NT2/D1 (cell line): ENCODE measurements around the gene MYOT.
"Not testable (repeated sequence)": the region's sequence is repeated elsewhere in the genome, so short reads cannot be mapped to it uniquely, and the experiment has no call there.

Experiments used
- DNase-seq: peaks from one replicate; pipeline ENCODE4 v3.0.0-alpha.2; 2011; ENCODE audit warnings: low read depth, low spot score
- H3K27me3 ChIP-seq: 2 replicates; pipeline ENCODE4 v1.6.0; 2011; ENCODE audit warnings: mild to moderate bottlenecking; ENCODE audit not compliant: insufficient read length, insufficient read depth
- H3K36me3 ChIP-seq: 2 replicates; pipeline ENCODE4 v1.6.1; 2011; ENCODE audit warnings: mild to moderate bottlenecking, low read length, mixed read lengths; ENCODE audit not compliant: insufficient read depth, insufficient read length
- H3K4me1 ChIP-seq: 2 replicates; pipeline ENCODE4 v1.5.1; 2011; ENCODE audit not compliant: insufficient read depth, insufficient read length
- H3K4me3 ChIP-seq: 2 replicates; pipeline ENCODE4 v1.5.1; 2011; ENCODE audit warnings: low read depth; ENCODE audit not compliant: insufficient read length
- H3K9ac ChIP-seq: 2 replicates; pipeline ENCODE4 v1.6.0; 2011; ENCODE audit warnings: low read depth; ENCODE audit not compliant: insufficient read length
- H3K9me3 ChIP-seq: 2 replicates; pipeline ENCODE4 v1.5.1; 2011; ENCODE audit warnings: mild to moderate bottlenecking, low read length; ENCODE audit not compliant: insufficient read depth
- SUZ12 ChIP-seq: IDR thresholded peaks from 2 replicates; pipeline ENCODE4 v1.6.1; 2011; ENCODE audit not compliant: insufficient read length, insufficient read depth; ENCODE audit errors: extremely low read depth
- YY1 ChIP-seq: IDR thresholded peaks from 2 replicates; pipeline ENCODE4 v1.6.1; 2011; ENCODE audit not compliant: insufficient read length, insufficient read depth
- ZNF274 ChIP-seq: IDR thresholded peaks from 2 replicates; pipeline ENCODE4 v1.6.1; 2011; ENCODE audit warnings: mild to moderate bottlenecking, low read depth, low read length

Gene MYOT

GRCh38 chr5:137838976-137839375, 28.7 kb upstream of the MYOT start:
- DNase-seq, result no peak
- Histone ChIP-seq H3K4me1 (no peaks in the 10 kb centered on the region), H3K36me3 (no peaks in the 10 kb centered on the region), H3K27me3 (no peaks in the 10 kb centered on the region), H3K9me3 (no peaks in the 10 kb centered on the region), H3K4me3 (no peak overlapping the region), H3K9ac (no peak overlapping the region)
- no peak for TF ChIP-seq ZNF274
- no peak for TF ChIP-seq SUZ12
- TF ChIP-seq YY1, result no peak

GRCh38 chr5:137842296-137842695, 25.4 kb upstream of the MYOT start:
- no peaks in the 10 kb centered on the region for H3K27me3 ChIP-seq
- no peaks in the 10 kb centered on the region for H3K4me1 ChIP-seq
- no peak overlapping the region for H3K9ac ChIP-seq
- no peaks in the 10 kb centered on the region for H3K36me3 ChIP-seq
- TF ChIP-seq ZNF274 (no peak), SUZ12 (no peak), YY1 (no peak)
- no peak overlapping the region for H3K4me3 ChIP-seq
- DNase-seq, result no peak
- H3K9me3 ChIP-seq, result no peaks in the 10 kb centered on the region

DNA sequence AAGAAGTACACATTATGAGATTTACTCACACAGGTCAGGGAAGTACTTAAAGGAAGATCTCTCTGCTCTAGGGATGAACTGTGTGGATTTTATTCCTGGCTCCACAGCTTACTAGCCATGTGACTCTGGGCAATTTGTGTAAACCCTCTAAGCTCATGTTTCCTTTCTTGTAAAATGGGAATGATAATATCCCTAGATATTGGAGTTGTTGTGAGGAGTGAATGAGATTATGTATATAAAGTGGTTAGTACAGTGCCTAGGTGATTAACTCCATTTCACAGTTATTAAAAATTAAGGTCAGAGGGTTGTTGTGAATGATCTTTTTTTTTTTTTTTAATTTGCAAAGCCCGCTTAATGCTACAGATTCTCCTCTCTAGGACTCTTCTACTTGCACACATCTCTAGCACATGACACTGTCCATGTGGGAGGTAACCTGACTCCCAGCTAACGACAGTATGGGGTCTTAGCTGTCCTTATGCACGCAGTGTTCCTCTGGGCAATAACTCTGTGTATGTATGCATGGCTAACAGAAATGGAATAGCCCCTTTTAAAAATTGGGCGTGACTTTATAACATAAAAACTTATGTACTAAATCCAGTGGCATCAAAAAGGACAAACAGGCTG, 23.9 kb upstream of the MYOT start:
- Histone ChIP-seq H3K4me1 (no peaks in the 10 kb centered on the region), H3K36me3 (no peaks in the 10 kb centered on the region), H3K9ac (no peak overlapping the region), H3K4me3 (no peak overlapping the region), H3K9me3 (no peaks in the 10 kb centered on the region), H3K27me3 (no peaks in the 10 kb centered on the region)
- no peak for TF ChIP-seq SUZ12
- no peak for TF ChIP-seq YY1
- TF ChIP-seq ZNF274, result no peak
- no peak for DNase-seq

GRCh38 chr5:137845472-137845871, 22.2 kb upstream of the MYOT start:
- no peak overlapping the region for H3K4me3 ChIP-seq
- no peak overlapping the region for H3K9ac ChIP-seq
- no peaks in the 10 kb centered on the region for H3K9me3 ChIP-seq
- TF ChIP-seq SUZ12 (no peak), YY1 (no peak), ZNF274 (no peak)
- H3K36me3 ChIP-seq, result no peaks in the 10 kb centered on the region
- H3K4me1 ChIP-seq, result no peaks in the 10 kb centered on the region
- H3K27me3 ChIP-seq, result no peaks in the 10 kb centered on the region
- DNase-seq, result no peak

DNA sequence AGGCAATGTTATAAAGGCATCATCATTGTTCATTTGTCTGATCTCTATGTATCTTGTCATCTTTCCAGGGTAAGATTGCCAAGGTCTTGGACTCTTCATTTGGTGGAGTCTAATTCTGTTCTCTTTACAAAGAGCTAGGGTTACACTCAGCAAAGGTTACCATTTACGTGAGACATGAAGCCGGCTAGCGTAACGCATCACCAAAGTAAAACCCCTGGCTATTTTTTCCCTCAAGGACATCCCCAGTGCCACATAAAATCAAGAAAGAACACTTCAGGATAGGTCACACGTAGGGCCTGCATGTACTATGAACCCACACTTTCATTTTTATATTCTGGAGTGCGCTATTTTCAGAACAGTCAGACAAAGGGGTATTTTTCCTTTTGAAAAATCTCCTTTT, 20.0 kb upstream of the MYOT start:
- Histone ChIP-seq H3K9me3 (no peaks in the 10 kb centered on the region), H3K9ac (no peak overlapping the region), H3K27me3 (no peaks in the 10 kb centered on the region), H3K4me3 (no peak overlapping the region), H3K36me3 (no peaks in the 10 kb centered on the region), H3K4me1 (no peaks in the 10 kb centered on the region)
- no peak for DNase-seq
- TF ChIP-seq ZNF274, result no peak
- TF ChIP-seq SUZ12, result no peak
- TF ChIP-seq YY1, result no peak

- H3K36me3 ChIP-seq, H3K4me1 ChIP-seq, H3K9me3 ChIP-seq, H3K4me3 ChIP-seq, DNase-seq, H3K9ac ChIP-seq, H3K27me3 ChIP-seq: not testable (repeated sequence)
Observed at GRCh38 chr5:137853165-137853564, 14.5 kb upstream of the MYOT start.

DNA sequence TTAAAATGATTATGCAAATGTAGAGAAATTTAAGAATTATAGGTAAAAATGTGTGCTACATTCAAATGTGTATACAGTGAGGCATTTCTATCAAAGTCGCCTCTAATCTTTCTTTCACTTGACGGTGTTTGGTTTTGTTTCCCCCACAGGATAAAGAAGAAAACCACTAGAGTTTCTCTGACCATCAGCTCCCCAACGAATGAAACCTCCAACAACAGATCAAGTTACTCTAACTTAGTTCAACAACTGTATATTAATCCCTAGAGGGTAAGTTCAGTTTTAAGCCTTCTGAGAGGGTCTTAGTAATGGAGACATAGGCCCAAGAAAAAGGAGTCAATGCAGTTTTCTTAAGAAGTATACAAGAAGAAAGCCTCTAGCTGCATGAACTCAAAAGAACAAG, 11.5 kb upstream of the MYOT start:
- H3K36me3 ChIP-seq, result no peaks in the 10 kb centered on the region
- no peak overlapping the region for H3K4me3 ChIP-seq
- TF ChIP-seq SUZ12 (no peak), ZNF274 (no peak), YY1 (no peak)
- no peaks in the 10 kb centered on the region for H3K4me1 ChIP-seq
- no peak overlapping the region for H3K9ac ChIP-seq
- DNase-seq, result no peak
- no peaks in the 10 kb centered on the region for H3K27me3 ChIP-seq
- H3K9me3 ChIP-seq, result 0 out of 2 replicates have a peak, but pooled peaks cover 6% of the 10 kb centered on the region
